ENCODE results near the gene LLGL1. TPM values are rescaled to one million over a fixed set of nuclear protein-coding genes. Genes with fewer than 3 reads are reported as not detected.

Gene LLGL1
- total RNA-seq, 1 donor from 2014 or later, result 57.2 TPM

DNA sequence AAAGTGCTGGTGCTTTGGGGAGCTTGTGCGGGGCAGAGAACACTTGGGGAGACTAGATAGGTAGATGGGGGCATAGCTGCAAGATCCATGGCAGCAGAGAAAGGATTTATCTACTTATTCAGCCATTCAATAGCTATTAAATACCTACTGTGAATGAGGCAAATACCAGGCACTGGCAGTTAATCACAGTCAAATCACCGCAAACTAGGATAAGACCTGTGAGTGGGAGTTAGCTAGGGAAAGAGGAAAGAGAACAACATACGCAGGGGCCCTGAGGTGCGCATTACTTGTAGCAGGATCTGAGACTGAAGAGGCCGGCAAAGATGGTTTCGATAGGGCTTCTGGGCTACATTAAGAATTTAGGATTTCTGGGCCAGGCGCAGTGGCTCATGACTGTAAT lies 45.6 kb upstream of the LLGL1 start:
- DNase-seq (ENCODE audit: low spot score), result no peak
- peaks cover 6% of the 10 kb centered on the region for H3K4me1 Mint-ChIP-seq (ENCODE audit: unreplicated experiment)
- TF ChIP-seq, protein P1, sequence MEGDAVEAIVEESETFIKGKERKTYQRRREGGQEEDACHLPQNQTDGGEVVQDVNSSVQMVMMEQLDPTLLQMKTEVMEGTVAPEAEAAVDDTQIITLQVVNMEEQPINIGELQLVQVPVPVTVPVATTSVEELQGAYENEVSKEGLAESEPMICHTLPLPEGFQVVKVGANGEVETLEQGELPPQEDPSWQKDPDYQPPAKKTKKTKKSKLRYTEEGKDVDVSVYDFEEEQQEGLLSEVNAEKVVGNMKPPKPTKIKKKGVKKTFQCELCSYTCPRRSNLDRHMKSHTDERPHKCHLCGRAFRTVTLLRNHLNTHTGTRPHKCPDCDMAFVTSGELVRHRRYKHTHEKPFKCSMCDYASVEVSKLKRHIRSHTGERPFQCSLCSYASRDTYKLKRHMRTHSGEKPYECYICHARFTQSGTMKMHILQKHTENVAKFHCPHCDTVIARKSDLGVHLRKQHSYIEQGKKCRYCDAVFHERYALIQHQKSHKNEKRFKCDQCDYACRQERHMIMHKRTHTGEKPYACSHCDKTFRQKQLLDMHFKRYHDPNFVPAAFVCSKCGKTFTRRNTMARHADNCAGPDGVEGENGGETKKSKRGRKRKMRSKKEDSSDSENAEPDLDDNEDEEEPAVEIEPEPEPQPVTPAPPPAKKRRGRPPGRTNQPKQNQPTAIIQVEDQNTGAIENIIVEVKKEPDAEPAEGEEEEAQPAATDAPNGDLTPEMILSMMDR (IDR thresholded peaks at IDR 0.05; ENCODE audit: unreplicated experiment), result no peak
- H3K27ac Mint-ChIP-seq (ENCODE audit: unreplicated experiment), result no peak overlapping the region
- no peak overlapping the region for H3K4me3 Mint-ChIP-seq (ENCODE audit: unreplicated experiment)
- peaks cover 4% of the 10 kb centered on the region for H3K27me3 Mint-ChIP-seq (ENCODE audit: unreplicated experiment)
- no peaks in the 10 kb centered on the region for H3K36me3 Mint-ChIP-seq (ENCODE audit: low read depth, unreplicated experiment)
- H3K9me3 Mint-ChIP-seq (ENCODE audit: unreplicated experiment), result no peaks in the 10 kb centered on the region

DNA sequence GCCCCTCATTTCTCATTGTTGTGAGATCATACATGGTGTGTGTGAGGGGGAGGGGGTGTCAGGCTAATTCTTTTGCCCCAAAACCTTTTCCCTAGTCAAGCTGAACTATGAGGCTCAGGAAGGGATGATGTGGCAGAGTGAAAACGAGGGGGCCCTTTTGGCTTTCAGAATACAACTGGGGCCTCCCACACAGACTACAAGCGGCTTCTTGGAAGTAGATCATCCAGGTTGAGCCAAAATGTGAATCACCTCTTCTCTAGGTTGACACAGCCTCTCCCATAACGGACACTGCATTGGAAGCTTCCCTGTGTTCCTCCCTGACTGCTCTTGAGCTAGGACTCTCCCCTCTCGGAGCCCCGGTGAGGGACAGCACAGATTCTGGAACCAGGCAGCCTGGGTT lies 44.1 kb upstream of the LLGL1 start:
- no peak for DNase-seq (ENCODE audit: low spot score)
- Mint-ChIP-seq H3K36me3 (ENCODE audit: low read depth, unreplicated experiment) (no peaks in the 10 kb centered on the region), H3K4me1 (ENCODE audit: unreplicated experiment) (peaks cover 22% of the 10 kb centered on the region), H3K27me3 (ENCODE audit: unreplicated experiment) (peaks cover 7% of the 10 kb centered on the region), H3K4me3 (ENCODE audit: unreplicated experiment) (no peak overlapping the region), H3K9me3 (ENCODE audit: unreplicated experiment) (no peaks in the 10 kb centered on the region), H3K27ac (ENCODE audit: unreplicated experiment) (no peak overlapping the region)
- TF ChIP-seq, protein P1 (IDR thresholded peaks at IDR 0.05; ENCODE audit: unreplicated experiment), result no peak

DNA sequence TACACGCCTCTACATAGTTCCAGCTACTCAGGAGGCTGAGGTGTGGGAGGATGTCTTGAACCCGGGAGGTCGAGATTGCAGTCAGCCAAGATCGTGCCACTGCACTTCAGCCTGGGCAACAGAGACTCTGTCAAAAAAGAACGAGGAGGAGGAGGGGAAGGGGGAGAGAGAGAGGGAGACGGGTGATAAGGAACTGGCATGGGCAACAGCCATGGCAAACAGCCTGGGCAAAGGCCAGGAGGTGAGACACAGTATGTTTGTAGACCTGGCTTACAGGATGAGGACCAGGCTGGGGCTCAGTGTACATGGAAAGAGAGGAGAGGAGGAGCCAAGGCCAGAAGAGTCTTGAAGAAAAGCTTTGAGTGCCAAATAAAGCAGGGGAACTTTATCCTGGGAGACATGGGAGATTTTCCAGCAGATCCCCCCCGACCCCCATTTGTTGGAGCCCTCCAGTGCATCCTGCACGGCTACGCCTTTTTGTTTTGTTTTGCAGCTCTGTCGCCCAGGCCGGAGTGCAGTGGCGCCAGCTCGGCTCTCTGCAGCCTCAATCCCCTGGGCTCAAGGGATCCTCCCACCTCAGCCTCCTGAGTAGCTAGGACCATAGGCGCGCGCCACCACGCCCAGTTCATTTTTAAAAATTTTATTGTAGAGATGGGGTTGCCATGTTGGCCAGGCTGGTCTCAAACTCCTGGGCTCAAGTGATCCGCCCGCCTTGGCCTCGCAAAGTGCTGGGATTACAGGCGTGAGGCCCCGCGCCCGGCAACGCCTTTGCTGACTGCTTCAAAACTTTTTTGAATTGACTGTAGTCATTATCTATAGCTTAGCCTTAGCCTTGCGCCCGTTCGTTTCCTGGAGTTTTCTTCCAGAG lies 43.1 kb upstream of the LLGL1 start:
- peak overlapping the region; percentile 93 for H3K4me3 Mint-ChIP-seq (ENCODE audit: unreplicated experiment)
- H3K9me3 Mint-ChIP-seq (ENCODE audit: unreplicated experiment), result no peaks in the 10 kb centered on the region
- peak overlapping the region; percentile 94 for H3K27ac Mint-ChIP-seq (ENCODE audit: unreplicated experiment)
- TF ChIP-seq, protein P1 (IDR thresholded peaks at IDR 0.05; ENCODE audit: unreplicated experiment), result no peak
- peaks cover 32% of the 10 kb centered on the region for H3K4me1 Mint-ChIP-seq (ENCODE audit: unreplicated experiment)
- DNase-seq (ENCODE audit: low spot score), result peak; percentile 18
- peaks cover 5% of the 10 kb centered on the region for H3K36me3 Mint-ChIP-seq (ENCODE audit: low read depth, unreplicated experiment)
- H3K27me3 Mint-ChIP-seq (ENCODE audit: unreplicated experiment), result peaks cover 7% of the 10 kb centered on the region

DNA sequence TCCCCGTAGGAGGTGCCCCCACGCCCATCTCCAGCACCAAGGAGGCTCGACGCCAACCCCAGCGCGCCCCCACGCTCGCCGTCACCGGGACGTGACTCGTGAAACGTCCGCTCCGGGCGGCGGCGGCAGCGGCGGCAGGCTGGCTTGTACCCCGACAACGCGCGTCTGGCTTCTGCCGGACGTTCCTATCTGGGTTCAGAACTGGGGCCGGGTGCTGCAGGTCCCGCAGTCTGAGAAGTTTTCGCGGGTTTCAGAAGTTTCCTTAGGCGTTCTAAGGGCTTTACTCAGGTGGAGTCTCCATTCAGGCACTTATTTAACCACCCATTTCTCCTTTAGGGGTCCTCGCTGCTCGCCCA lies 42.5 kb upstream of the LLGL1 start:
- TF ChIP-seq, protein P1 (IDR thresholded peaks at IDR 0.05; ENCODE audit: unreplicated experiment), result no peak
- Mint-ChIP-seq H3K4me3 (ENCODE audit: unreplicated experiment) (peak overlapping the region; percentile 93), H3K36me3 (ENCODE audit: low read depth, unreplicated experiment) (peaks cover 5% of the 10 kb centered on the region), H3K27me3 (ENCODE audit: unreplicated experiment) (peaks cover 7% of the 10 kb centered on the region), H3K4me1 (ENCODE audit: unreplicated experiment) (peaks cover 37% of the 10 kb centered on the region), H3K9me3 (ENCODE audit: unreplicated experiment) (no peaks in the 10 kb centered on the region), H3K27ac (ENCODE audit: unreplicated experiment) (peak overlapping the region; percentile 94)
- DNase-seq (ENCODE audit: low spot score), result peak; percentile 71
